Measurements from ENCODE around the gene SAMMSON. TPM values are rescaled to one million over a fixed set of nuclear protein-coding genes. Genes with fewer than 3 reads are reported as not detected.

Gene SAMMSON
- total RNA-seq, 2 donors from 2014 or later: 0.42 TPM; not detected in 1

DNA sequence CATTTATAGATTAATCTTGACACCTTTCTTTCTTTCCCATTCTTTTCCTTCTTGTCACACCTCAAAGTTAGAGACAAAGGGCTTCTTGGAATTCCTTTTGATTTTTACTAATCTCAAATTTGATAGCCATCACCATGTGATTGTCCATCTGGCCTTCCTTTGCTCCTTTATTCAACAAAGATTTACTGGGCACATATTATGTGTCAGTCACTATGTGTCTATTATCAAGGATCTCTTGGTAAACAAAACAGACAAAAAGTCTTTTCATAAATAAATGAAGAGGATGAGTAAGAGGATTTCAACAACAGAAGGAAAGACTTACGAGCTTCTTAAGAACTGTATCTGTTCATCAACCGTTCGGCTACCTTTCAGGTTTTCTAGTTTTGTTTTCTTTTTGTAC is 56.5 kb downstream of the SAMMSON start:
- no peak overlapping the region for H3K27ac ChIP-seq (ENCODE audit: low read depth, low read length)
- DNase-seq: no peak
- no peaks in the 10 kb centered on the region for H3K36me3 ChIP-seq (ENCODE audit: control insufficient read depth, insufficient read depth, low read length)
- no peaks in the 10 kb centered on the region for H3K27me3 ChIP-seq (ENCODE audit: control insufficient read depth, insufficient read depth, low read length, poor library complexity, severe bottlenecking)
- no peak overlapping the region for H3K4me3 Mint-ChIP-seq
- no peak overlapping the region for H3K4me3 ChIP-seq (ENCODE audit: low read length)
- H3K9me3 Mint-ChIP-seq: no peaks in the 10 kb centered on the region
- no peak overlapping the region for H3K27ac Mint-ChIP-seq
- TF ChIP-seq, protein P1, sequence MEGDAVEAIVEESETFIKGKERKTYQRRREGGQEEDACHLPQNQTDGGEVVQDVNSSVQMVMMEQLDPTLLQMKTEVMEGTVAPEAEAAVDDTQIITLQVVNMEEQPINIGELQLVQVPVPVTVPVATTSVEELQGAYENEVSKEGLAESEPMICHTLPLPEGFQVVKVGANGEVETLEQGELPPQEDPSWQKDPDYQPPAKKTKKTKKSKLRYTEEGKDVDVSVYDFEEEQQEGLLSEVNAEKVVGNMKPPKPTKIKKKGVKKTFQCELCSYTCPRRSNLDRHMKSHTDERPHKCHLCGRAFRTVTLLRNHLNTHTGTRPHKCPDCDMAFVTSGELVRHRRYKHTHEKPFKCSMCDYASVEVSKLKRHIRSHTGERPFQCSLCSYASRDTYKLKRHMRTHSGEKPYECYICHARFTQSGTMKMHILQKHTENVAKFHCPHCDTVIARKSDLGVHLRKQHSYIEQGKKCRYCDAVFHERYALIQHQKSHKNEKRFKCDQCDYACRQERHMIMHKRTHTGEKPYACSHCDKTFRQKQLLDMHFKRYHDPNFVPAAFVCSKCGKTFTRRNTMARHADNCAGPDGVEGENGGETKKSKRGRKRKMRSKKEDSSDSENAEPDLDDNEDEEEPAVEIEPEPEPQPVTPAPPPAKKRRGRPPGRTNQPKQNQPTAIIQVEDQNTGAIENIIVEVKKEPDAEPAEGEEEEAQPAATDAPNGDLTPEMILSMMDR (conservative IDR thresholded peaks at IDR 0.05): no peak
- peaks cover 8% of the 10 kb centered on the region for H3K4me1 Mint-ChIP-seq
- no peaks in the 10 kb centered on the region for H3K9me3 ChIP-seq (ENCODE audit: control insufficient read depth, low read length)
- peaks cover 5% of the 10 kb centered on the region for H3K4me1 ChIP-seq (ENCODE audit: control insufficient read depth, insufficient read depth, low read length)
- 85 to 100% methylated on average over 3 of the region's 3 CpGs for WGBS, 2 experiments (ENCODE audit: insufficient coverage in 1 of 2, insufficient read length in 1 of 2)
- no peak overlapping the region for H3K9ac ChIP-seq (ENCODE audit: extremely low read depth, low read length, poor library complexity, severe bottlenecking)
- H3K36me3 Mint-ChIP-seq (ENCODE audit: low read depth): no peaks in the 10 kb centered on the region
- no peaks in the 10 kb centered on the region for H3K27me3 Mint-ChIP-seq (ENCODE audit: insufficient read depth)

DNA sequence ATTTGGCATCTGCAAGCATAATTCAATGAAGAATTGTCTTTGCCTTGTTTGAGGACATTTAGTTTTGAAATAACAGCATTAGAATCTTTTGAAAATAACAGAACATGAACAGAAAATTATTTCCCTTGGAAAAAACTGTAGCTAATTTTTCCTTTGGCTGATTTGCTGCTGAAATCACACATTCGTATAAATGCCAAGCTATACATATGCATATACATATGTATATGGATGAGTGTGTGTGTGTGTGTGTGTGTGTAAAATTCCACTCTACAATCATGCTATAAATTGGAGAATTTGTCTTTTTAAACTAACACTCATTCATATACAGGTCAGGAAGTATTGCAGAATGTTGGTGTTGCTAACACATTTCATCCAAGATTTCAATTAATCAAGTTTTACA is 57.9 kb downstream of the SAMMSON start:
- Histone ChIP-seq H3K27me3 (ENCODE audit: control insufficient read depth, insufficient read depth, low read length, poor library complexity, severe bottlenecking) (no peaks in the 10 kb centered on the region), H3K9ac (ENCODE audit: extremely low read depth, low read length, poor library complexity, severe bottlenecking) (no peak overlapping the region), H3K4me1 (ENCODE audit: control insufficient read depth, insufficient read depth, low read length) (peaks cover 5% of the 10 kb centered on the region), H3K9me3 (ENCODE audit: control insufficient read depth, low read length) (no peaks in the 10 kb centered on the region), H3K36me3 (ENCODE audit: control insufficient read depth, insufficient read depth, low read length) (no peaks in the 10 kb centered on the region), H3K27ac (ENCODE audit: low read depth, low read length) (no peak overlapping the region), H3K4me3 (ENCODE audit: low read length) (no peak overlapping the region)
- Mint-ChIP-seq H3K27me3 (ENCODE audit: insufficient read depth) (no peaks in the 10 kb centered on the region), H3K4me1 (peaks cover 8% of the 10 kb centered on the region), H3K36me3 (ENCODE audit: low read depth) (no peaks in the 10 kb centered on the region), H3K4me3 (no peak overlapping the region), H3K27ac (no peak overlapping the region), H3K9me3 (no peaks in the 10 kb centered on the region)
- WGBS, 2 experiments (ENCODE audit: insufficient coverage in 1 of 2, insufficient read length in 1 of 2): no CpG with 5 or more reads among the region's 1 CpG
- no peak for DNase-seq
- TF ChIP-seq, protein P1 (conservative IDR thresholded peaks at IDR 0.05): no peak

DNA sequence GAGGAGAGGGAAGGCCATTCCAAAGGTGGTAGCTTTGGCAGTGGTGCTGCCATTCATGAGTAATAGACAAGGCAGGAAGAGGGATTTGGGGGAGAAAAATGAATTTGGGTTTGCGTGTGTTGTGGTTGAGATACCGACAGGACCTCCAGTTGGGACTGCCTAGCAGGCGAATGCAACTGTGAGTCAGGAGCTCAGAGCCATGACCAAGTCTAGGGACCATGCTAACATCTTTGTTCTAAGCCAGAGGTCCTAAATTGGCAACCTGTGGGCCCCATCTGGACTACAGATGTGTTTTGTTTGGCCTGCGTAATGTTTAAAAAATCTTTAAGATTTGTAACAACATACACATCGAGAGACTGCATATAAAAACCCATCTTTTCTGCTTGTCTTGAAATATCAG is 61.6 kb downstream of the SAMMSON start:
- WGBS, 2 experiments (ENCODE audit: insufficient coverage in 1 of 2, insufficient read length in 1 of 2): 90 to 95% methylated on average over 4 to 5 of the region's 5 CpGs
- DNase-seq: no peak
- H3K36me3 Mint-ChIP-seq (ENCODE audit: low read depth): no peaks in the 10 kb centered on the region

More for the DNA sequence above, 61.6 kb downstream of the SAMMSON start:
- Mint-ChIP-seq H3K27ac (no peak overlapping the region), H3K4me3 (no peak overlapping the region), H3K27me3 (ENCODE audit: insufficient read depth) (no peaks in the 10 kb centered on the region), H3K9me3 (no peaks in the 10 kb centered on the region), H3K4me1 (peaks cover 10% of the 10 kb centered on the region)
- no peak overlapping the region for H3K9ac ChIP-seq (ENCODE audit: extremely low read depth, low read length, poor library complexity, severe bottlenecking)
- no peak overlapping the region for H3K27ac ChIP-seq (ENCODE audit: low read depth, low read length)
- no peaks in the 10 kb centered on the region for H3K36me3 ChIP-seq (ENCODE audit: control insufficient read depth, insufficient read depth, low read length)
- no peaks in the 10 kb centered on the region for H3K9me3 ChIP-seq (ENCODE audit: control insufficient read depth, low read length)
- peaks cover 5% of the 10 kb centered on the region for H3K4me1 ChIP-seq (ENCODE audit: control insufficient read depth, insufficient read depth, low read length)
- TF ChIP-seq, protein P1 (conservative IDR thresholded peaks at IDR 0.05): no peak
- H3K4me3 ChIP-seq (ENCODE audit: low read length): no peak overlapping the region
- no peaks in the 10 kb centered on the region for H3K27me3 ChIP-seq (ENCODE audit: control insufficient read depth, insufficient read depth, low read length, poor library complexity, severe bottlenecking)
